ENCODE measurements around the gene RRM1. TPM values are rescaled to one million over a fixed set of nuclear protein-coding genes. Genes with fewer than 3 reads are reported as not detected.

RRM1 gene
- total RNA-seq, 1 experiment from 2014 or later, result 80.7 TPM

Other genes with a start within 250 kb of the RRM1 start
- 9.0 and 17.0 TPM in 2 replicates for gene STIM1, start 239.1 kb upstream of the RRM1 start, total RNA-seq (2014; rRNA removed; shearing (Covaris generic); ENCODE audit: low replicate concordance)

Measured in Karpas-422 (cell line).